Measurements from ENCODE around the gene ARHGAP44. TPM values are rescaled to one million over a fixed set of nuclear protein-coding genes. Genes with fewer than 3 reads are reported as not detected.

The ARHGAP44 gene
- total and polyA plus RNA-seq, 4 donors = 0.14 to 1.3 (median 0.42) TPM

GRCh38 chr17:12995106-12995895, 206.0 kb downstream of the ARHGAP44 start:
- TF ChIP-seq ATF3 (IDR thresholded peaks at IDR 0.05) (no peak), TAF1 (conservative IDR thresholded peaks at IDR 0.05) (no peak), FOXA2 (IDR thresholded peaks at IDR 0.05) (no peak), SP1 (IDR thresholded peaks at IDR 0.05) (no peak), CTCF (IDR thresholded peaks at IDR 0.05; ENCODE audit: low read depth, low read length, missing input control) (no peak)
- Histone ChIP-seq H3K36me3 (ENCODE audit: control insufficient read depth in 4 of 4, insufficient read depth in 3 of 4, low read depth in 1 of 4, low read length in 3 of 4) (peaks cover 27 to 82% (median 76%) of the 10 kb centered on the region in 4 donors), H3K9ac (ENCODE audit: low read depth in 1 of 2, low read length in 2 of 2) (no peak overlapping the region), H3K4me1 (ENCODE audit: control insufficient read depth in 4 of 4, insufficient read depth in 4 of 4, low read length in 3 of 4) (peaks cover 2 to 18% (median 12%) of the 10 kb centered on the region in 4 donors), H3K27me3 (ENCODE audit: control insufficient read depth in 4 of 4, insufficient read depth in 4 of 4, low read length in 3 of 4) (no peaks in the 10 kb centered on the region), H3K27ac (ENCODE audit: low read depth in 1 of 2, low read length in 2 of 2) (no peak overlapping the region), H3K4me3 (ENCODE audit: low read depth in 1 of 3, low read length in 3 of 3) (no peak overlapping the region), H3K9me3 (ENCODE audit: control insufficient read depth in 4 of 4, low read length in 3 of 4) (no peaks in the 10 kb centered on the region)
- WGBS = 88% methylated on average over 11 of the region's 11 CpGs
- DNase-seq (ENCODE audit: low spot score) = no peak

GRCh38 chr17:12995896-12996295, 206.6 kb downstream of the ARHGAP44 start:
- no peak overlapping the region for H3K9ac ChIP-seq (ENCODE audit: low read depth in 1 of 2, low read length in 2 of 2)
- H3K36me3 ChIP-seq (ENCODE audit: control insufficient read depth in 4 of 4, insufficient read depth in 3 of 4, low read depth in 1 of 4, low read length in 3 of 4) = peaks cover 29 to 88% (median 81%) of the 10 kb centered on the region in 4 donors
- WGBS = 98% methylated on average over 19 of the region's 19 CpGs
- H3K27me3 ChIP-seq (ENCODE audit: control insufficient read depth in 4 of 4, insufficient read depth in 4 of 4, low read length in 3 of 4) = no peaks in the 10 kb centered on the region
- H3K27ac ChIP-seq (ENCODE audit: low read depth in 1 of 2, low read length in 2 of 2) = no peak overlapping the region
- no peak for TF ChIP-seq FOXA1 (IDR thresholded peaks at IDR 0.05)
- no peak for TF ChIP-seq YY1 (IDR thresholded peaks at IDR 0.05)
- no peak for TF ChIP-seq TAF1 (conservative IDR thresholded peaks at IDR 0.05)
- TF ChIP-seq ZBTB33 (IDR thresholded peaks at IDR 0.05) = no peak
- TF ChIP-seq RXRA (IDR thresholded peaks at IDR 0.05) = no peak
- no peak for TF ChIP-seq EGR1 (IDR thresholded peaks at IDR 0.05; ENCODE audit: low read depth in 2 of 2)
- no peak for TF ChIP-seq HNF4A (conservative IDR thresholded peaks at IDR 0.05)
- no peak for TF ChIP-seq FOXA2 (IDR thresholded peaks at IDR 0.05)
- no peak for TF ChIP-seq JUND (IDR thresholded peaks at IDR 0.05)
- no peak for TF ChIP-seq GABPA (IDR thresholded peaks at IDR 0.05 in 1 of 2, conservative IDR thresholded peaks at IDR 0.05 in 1 of 2)
- TF ChIP-seq MAX (IDR thresholded peaks at IDR 0.05) = no peak
- TF ChIP-seq NR2F2 (IDR thresholded peaks at IDR 0.05) = no peak
- TF ChIP-seq REST (IDR thresholded peaks at IDR 0.05) = no peak
- TF ChIP-seq HNF4G (IDR thresholded peaks at IDR 0.05) = no peak
- no peak for TF ChIP-seq SP1 (IDR thresholded peaks at IDR 0.05)
- H3K4me1 ChIP-seq (ENCODE audit: control insufficient read depth in 4 of 4, insufficient read depth in 4 of 4, low read length in 3 of 4) = peaks cover 1 to 12% (median 8%) of the 10 kb centered on the region in 4 donors
- no peaks in the 10 kb centered on the region for H3K9me3 ChIP-seq (ENCODE audit: control insufficient read depth in 4 of 4, low read length in 3 of 4)
- H3K4me3 ChIP-seq (ENCODE audit: low read depth in 1 of 3, low read length in 3 of 3) = no peak overlapping the region
- DNase-seq (ENCODE audit: low spot score) = no peak
